ACHN (cell line): ENCODE data around the gene POC1A.

Source experiments
- DNase-seq: peaks from one replicate; pipeline ENCODE4 v3.0.0-alpha.2; 2015
- in situ Hi-C: cut with HindIII; loops from 2 replicates; pipeline ENCODE4 v1.10.0; 2017; ENCODE audit warnings: low sequenced_read_pairs, low pct_ligation_motif_present, low pct_unique_long_range_greater_than_20kb

POC1A gene

GRCh38 chr3:52029535-52029934, 124.7 kb downstream of the POC1A start:
- no peak for DNase-seq
- in situ Hi-C loops: no loop called here

DNA sequence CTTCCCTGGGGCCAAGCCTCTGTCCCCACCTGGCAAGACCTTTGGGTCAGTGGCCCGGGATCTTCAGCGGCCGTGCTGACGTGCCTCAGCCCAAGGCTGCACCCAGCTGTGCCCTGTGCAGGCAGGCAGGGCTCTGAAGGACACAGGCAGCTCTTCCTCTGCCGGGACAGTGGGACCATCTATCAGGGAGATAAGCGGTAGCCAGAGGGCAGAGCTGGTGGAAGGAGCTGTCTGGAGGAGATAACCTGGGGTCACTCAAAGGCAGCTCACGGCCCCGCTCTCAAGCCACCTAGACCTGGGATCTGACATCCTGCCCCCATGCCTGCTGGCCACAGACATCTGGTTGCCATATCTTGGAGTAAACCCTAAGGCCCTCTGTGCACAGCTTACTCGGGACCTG, 125.2 kb downstream of the POC1A start:
- no peak for DNase-seq

DNA sequence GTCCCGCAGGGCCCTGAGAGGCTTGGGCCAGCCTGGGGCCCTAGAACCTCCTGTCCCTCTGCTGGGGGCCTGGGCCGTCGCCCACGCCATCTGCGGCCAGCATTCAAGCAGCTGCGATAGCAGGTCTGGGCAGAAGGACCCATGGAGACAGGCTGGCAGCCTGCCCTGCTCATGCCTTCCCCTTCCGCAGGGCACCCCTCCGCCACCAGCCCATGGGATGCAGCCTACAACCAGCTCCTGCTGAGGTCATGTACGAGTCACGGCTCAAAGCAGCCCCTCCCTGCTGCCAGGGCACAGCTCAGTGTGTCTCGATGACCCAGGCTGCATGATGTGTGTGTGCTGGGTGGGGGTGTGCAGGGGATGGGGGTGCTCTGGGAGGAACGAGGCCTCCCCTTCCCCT, 125.7 kb downstream of the POC1A start:
- in situ Hi-C loops: no loop called here
- no peak for DNase-seq

More for the DNA sequence above, 125.2 kb downstream of the POC1A start:
- in situ Hi-C loops: no loop called here

- in situ Hi-C loops: no loop called here
- no peak for DNase-seq
These were observed 128.2 kb downstream of the POC1A start for GRCh38 chr3:52026041-52026440.

DNA sequence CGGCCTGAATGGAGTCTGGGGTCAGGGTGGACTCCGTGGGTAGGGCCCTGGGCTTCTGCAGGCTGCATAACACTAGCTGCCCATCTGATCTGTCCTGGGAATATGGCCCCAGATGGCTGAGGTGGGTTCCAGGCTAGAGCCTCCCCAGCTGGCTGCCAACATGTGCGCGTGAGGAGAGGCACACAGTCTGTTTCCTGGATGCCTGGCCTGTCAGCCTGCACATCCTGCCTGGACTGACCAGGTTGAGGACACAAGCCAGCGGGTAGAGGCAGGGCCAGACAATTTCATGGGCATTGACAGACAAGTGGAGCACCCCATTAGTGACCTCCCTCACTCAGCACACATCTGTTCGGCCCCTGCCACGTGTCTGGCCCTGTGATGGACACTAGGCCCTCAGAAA, 128.8 kb downstream of the POC1A start:
- in situ Hi-C loops: no loop called here
- DNase-seq: no peak
